Measurements from ENCODE around the gene ZC3H7B. TPM values are rescaled to one million over a fixed set of nuclear protein-coding genes. Genes with fewer than 3 reads are reported as not detected.

ZC3H7B gene
- total and polyA plus RNA-seq, 2 donors (not counting 3 experiments of a cell fraction or from before 2014, with no cell fraction given), result 66.8 to 95.9 TPM

DNA sequence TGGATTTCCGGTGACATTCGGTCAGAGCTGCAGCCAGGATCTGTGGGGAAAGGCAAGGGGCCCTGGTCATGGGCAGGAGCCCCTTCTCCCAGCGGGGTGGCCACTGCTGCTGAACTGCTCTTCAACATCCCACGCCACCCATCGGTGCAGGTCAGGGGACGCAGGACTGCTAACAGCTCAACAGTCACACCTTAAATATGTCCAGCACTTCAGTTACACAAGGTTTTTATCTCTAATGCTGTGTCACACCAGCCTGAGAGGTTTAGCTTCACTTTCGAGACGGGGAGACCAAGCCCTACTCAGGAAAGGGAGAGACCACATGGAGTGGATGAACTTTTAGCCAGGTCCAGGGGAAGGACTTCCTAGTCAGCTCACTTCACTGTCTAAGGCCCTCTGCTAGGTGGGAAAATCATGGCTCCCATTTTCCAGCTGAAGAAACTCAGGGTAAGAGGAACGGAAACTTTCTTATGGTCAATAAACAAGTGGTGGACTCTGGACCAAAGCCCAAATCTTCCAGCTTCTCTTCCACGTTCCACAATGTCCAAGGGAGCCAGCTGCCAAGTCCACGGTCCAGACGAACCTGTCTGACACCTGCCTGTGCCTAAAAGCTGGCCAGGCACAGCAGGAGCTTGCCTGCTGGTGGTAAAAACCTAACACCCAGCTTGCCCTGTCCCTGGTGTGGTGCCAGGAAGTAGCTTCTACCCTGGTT lies 39.6 kb upstream of the ZC3H7B start:
- dilution Hi-C loops (cut with MboI; ENCODE audit: extremely low pct_ligation_motif_present, low sequenced_read_pairs) (no loop called here), intact Hi-C loops (cut with micrococcal nuclease) (no loop called here)
- Histone ChIP-seq H3K36me3 (ENCODE audit: control insufficient read depth in 2 of 2, extremely low read depth in 1 of 2, insufficient read depth in 2 of 2, low read length in 2 of 2) (peaks cover 23 to 54% of the 10 kb centered on the region in 2 experiments), H3K4me2 (ENCODE audit: insufficient read depth, low read length) (no peak overlapping the region), H2AFZ (ENCODE audit: low read depth, low read length) (no peak overlapping the region), H3K27me3 (ENCODE audit: control insufficient read depth in 2 of 2, insufficient read depth in 2 of 2, low read length in 2 of 2) (no peaks in the 10 kb centered on the region), H3K79me2 (ENCODE audit: control insufficient read depth, insufficient read depth, low read length) (peaks cover 13% of the 10 kb centered on the region), H3K9me3 (replicated peaks; ENCODE audit: control insufficient read depth, insufficient read depth, low read length) (no peaks in the 10 kb centered on the region), H3K9ac (replicated peaks; ENCODE audit: extremely low read depth, insufficient read depth, low read length) (no peak overlapping the region), H3K4me3 (replicated peaks in 1 of 3; ENCODE audit: insufficient read depth in 1 of 3, low read depth in 1 of 3, low read length in 3 of 3) (no peak overlapping the region), H3K9me1 (replicated peaks; ENCODE audit: control insufficient read depth, extremely low read depth, insufficient read depth, low read length) (no peaks in the 10 kb centered on the region), H3K4me1 (ENCODE audit: control insufficient read depth, extremely low read depth, insufficient read depth, low read length) (peaks cover 7% of the 10 kb centered on the region), H3K27ac (ENCODE audit: insufficient read depth, low read depth, low read length) (no peak overlapping the region), H4K20me1 (replicated peaks; ENCODE audit: control insufficient read depth, extremely low read depth, insufficient read depth, low read length) (no peaks in the 10 kb centered on the region)
- TF ChIP-seq MYC (IDR thresholded peaks at IDR 0.05; ENCODE audit: low read depth, low read length), result no peak
- no peak for TF ChIP-seq FOS (IDR thresholded peaks at IDR 0.05; ENCODE audit: borderline replicate concordance, insufficient read depth, low read length)
- TF ChIP-seq POLR2AphosphoS5 (IDR thresholded peaks at IDR 0.05; ENCODE audit: insufficient read depth, low read depth, low read length), result no peak
- TF ChIP-seq POLR2A (IDR thresholded peaks at IDR 0.05; ENCODE audit: low read depth, low read length), result no peak
- no peak for TF ChIP-seq MAX (IDR thresholded peaks at IDR 0.05; ENCODE audit: insufficient read depth, insufficient read length)
- no peak for TF ChIP-seq EZH2 (IDR thresholded peaks at IDR 0.05; ENCODE audit: borderline replicate concordance, low read depth, low read length, severe bottlenecking)
- ChIA-PET POLR2A (interaction anchor here (0.6 kb wide), 1 partner anchor 333 kb away, joined by 3 read pairs; no protein-coding TSS in a partner anchor), CTCF (interaction anchor here (1.2 to 1.5 kb wide), 3 partner anchors 11 to 40 kb away, joined by 3 to 4 read pairs (median 3); partner anchors contain the start of gene ZC3H7B)
- no peak for DNase-seq (ENCODE audit: low read depth, low spot score)
- no peak for FAIRE-seq
- no TSS peak for BruUV-seq (replicated peaks)

DNA sequence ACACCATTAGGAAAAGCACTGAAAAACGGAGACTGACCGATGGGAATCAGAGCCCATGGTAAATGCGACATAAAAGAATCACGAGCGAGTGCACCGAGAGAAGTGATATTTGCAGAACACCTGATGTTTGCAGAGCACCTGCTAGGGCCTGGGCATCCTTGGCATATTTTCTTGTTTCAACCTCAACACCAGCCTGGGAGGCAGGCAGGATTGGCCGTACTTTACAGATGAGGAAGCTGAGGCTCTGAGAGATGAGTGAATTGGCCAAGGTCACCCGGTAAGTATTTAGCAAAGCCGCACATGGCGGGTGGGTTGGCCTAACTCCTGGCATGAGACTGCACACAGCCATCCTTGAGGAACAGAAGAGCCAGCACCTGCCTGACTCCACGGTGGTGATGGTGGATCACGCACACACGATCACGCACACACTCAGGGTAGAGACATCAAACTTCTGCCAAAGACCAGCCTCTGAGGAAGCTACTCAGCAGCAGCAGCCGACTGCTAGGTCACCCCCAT lies 39.0 kb upstream of the ZC3H7B start:
- TF ChIP-seq FOS (IDR thresholded peaks at IDR 0.05; ENCODE audit: borderline replicate concordance, insufficient read depth, low read length) (no peak), MYC (IDR thresholded peaks at IDR 0.05; ENCODE audit: low read depth, low read length) (no peak), EZH2 (IDR thresholded peaks at IDR 0.05; ENCODE audit: borderline replicate concordance, low read depth, low read length, severe bottlenecking) (no peak), POLR2AphosphoS5 (IDR thresholded peaks at IDR 0.05; ENCODE audit: insufficient read depth, low read depth, low read length) (no peak), GATA2 (IDR thresholded peaks at IDR 0.05; ENCODE audit: insufficient read depth, insufficient read length, low read depth, low read length) (no peak), MAX (IDR thresholded peaks at IDR 0.05; ENCODE audit: insufficient read depth, insufficient read length) (no peak), JUN (IDR thresholded peaks at IDR 0.05; ENCODE audit: borderline replicate concordance, insufficient read depth, insufficient read length, low read depth) (no peak), POLR2A (IDR thresholded peaks at IDR 0.05; ENCODE audit: low read depth, low read length) (no peak)
- TF ChIP-seq, protein P1, sequence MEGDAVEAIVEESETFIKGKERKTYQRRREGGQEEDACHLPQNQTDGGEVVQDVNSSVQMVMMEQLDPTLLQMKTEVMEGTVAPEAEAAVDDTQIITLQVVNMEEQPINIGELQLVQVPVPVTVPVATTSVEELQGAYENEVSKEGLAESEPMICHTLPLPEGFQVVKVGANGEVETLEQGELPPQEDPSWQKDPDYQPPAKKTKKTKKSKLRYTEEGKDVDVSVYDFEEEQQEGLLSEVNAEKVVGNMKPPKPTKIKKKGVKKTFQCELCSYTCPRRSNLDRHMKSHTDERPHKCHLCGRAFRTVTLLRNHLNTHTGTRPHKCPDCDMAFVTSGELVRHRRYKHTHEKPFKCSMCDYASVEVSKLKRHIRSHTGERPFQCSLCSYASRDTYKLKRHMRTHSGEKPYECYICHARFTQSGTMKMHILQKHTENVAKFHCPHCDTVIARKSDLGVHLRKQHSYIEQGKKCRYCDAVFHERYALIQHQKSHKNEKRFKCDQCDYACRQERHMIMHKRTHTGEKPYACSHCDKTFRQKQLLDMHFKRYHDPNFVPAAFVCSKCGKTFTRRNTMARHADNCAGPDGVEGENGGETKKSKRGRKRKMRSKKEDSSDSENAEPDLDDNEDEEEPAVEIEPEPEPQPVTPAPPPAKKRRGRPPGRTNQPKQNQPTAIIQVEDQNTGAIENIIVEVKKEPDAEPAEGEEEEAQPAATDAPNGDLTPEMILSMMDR (IDR thresholded peaks at IDR 0.05; ENCODE audit: extremely low read depth in 1 of 2, insufficient read depth in 1 of 2, low read depth in 1 of 2, low read length in 2 of 2), result no peak
- H3K9me1 ChIP-seq (replicated peaks; ENCODE audit: control insufficient read depth, extremely low read depth, insufficient read depth, low read length), result no peaks in the 10 kb centered on the region
- no peaks in the 10 kb centered on the region for H4K20me1 ChIP-seq (replicated peaks; ENCODE audit: control insufficient read depth, extremely low read depth, insufficient read depth, low read length)
- H3K4me2 ChIP-seq (ENCODE audit: insufficient read depth, low read length), result no peak overlapping the region
- peaks cover 23 to 54% of the 10 kb centered on the region in 2 experiments for H3K36me3 ChIP-seq (ENCODE audit: control insufficient read depth in 2 of 2, extremely low read depth in 1 of 2, insufficient read depth in 2 of 2, low read length in 2 of 2)
- no peaks in the 10 kb centered on the region for H3K27me3 ChIP-seq (ENCODE audit: control insufficient read depth in 2 of 2, insufficient read depth in 2 of 2, low read length in 2 of 2)
- BruUV-seq (replicated peaks), result no TSS peak
- FAIRE-seq (no peak), DNase-seq (ENCODE audit: low read depth, low spot score) (no peak)
- intact Hi-C loops (cut with micrococcal nuclease), result no loop called here
- H3K4me3 ChIP-seq (replicated peaks in 1 of 3; ENCODE audit: insufficient read depth in 1 of 3, low read depth in 1 of 3, low read length in 3 of 3), result no peak overlapping the region
- H3K27ac ChIP-seq (ENCODE audit: insufficient read depth, low read depth, low read length), result no peak overlapping the region
- H3K4me1 ChIP-seq (ENCODE audit: control insufficient read depth, extremely low read depth, insufficient read depth, low read length), result peaks cover 1% of the 10 kb centered on the region
- ChIA-PET POLR2A (no interaction called here), CTCF (interaction anchor here (0.8 to 1.5 kb wide), 4 partner anchors 11 to 340 kb away, joined by 3 to 4 read pairs (median 3); partner anchors contain the start of gene ZC3H7B)
- no peak overlapping the region for H2AFZ ChIP-seq (ENCODE audit: low read depth, low read length)
- dilution Hi-C loops (cut with MboI; ENCODE audit: extremely low pct_ligation_motif_present, low sequenced_read_pairs), result no loop called here
- no peaks in the 10 kb centered on the region for H3K9me3 ChIP-seq (replicated peaks; ENCODE audit: control insufficient read depth, insufficient read depth, low read length)
- no peak overlapping the region for H3K9ac ChIP-seq (replicated peaks; ENCODE audit: extremely low read depth, insufficient read depth, low read length)
- peaks cover 13% of the 10 kb centered on the region for H3K79me2 ChIP-seq (ENCODE audit: control insufficient read depth, insufficient read depth, low read length)

Data from endothelial cell of umbilical vein (primary cell).